Activated CD4-positive, alpha-beta T cell treated with anti-CD3 and anti-CD28 coated beads, Interleukin-2, amount 10 ng/mL, durations not matched to agents 24 days and 14 days (primary cell): ENCODE results near the gene ZNF326. TPM values are rescaled to one million over a fixed set of nuclear protein-coding genes. Genes with fewer than 3 reads are reported as not detected.
A peak's percentile ranks its signal among the peaks of the same experiment; 100 is the strongest.

ENCODE experiments used
- DNase-seq: peaks from one replicate; pipeline ENCODE4 v3.0.0; 2022
- H3K27ac Mint-ChIP-seq: one replicate; pipeline ENCODE4 v1.8.0; 2022; ENCODE audit warnings: mild to moderate bottlenecking, mixed read lengths
- H3K27me3 Mint-ChIP-seq: one replicate; pipeline ENCODE4 v1.8.0; 2022; ENCODE audit warnings: mixed read lengths
- H3K36me3 Mint-ChIP-seq: one replicate; pipeline ENCODE4 v1.8.0; 2022; ENCODE audit warnings: low read depth, mild to moderate bottlenecking, mixed read lengths
- H3K4me1 Mint-ChIP-seq: one replicate; pipeline ENCODE4 v1.8.0; 2021; ENCODE audit warnings: mixed read lengths
- H3K4me3 Mint-ChIP-seq: one replicate; pipeline ENCODE4 v1.8.0; 2022; ENCODE audit warnings: mild to moderate bottlenecking, moderate library complexity, mixed read lengths
- H3K9me3 Mint-ChIP-seq: one replicate; pipeline ENCODE4 v1.8.0; 2021; ENCODE audit warnings: mixed read lengths
- intact Hi-C: fragments of 100-400 bp; cut with micrococcal nuclease; formaldehyde crosslinking; loops from one replicate; pipeline ENCODE4 v1.15.1; 2023
- total RNA-seq: library from RNA; stranded (reverse); gene quantifications from 2 replicates; pipeline ENCODE4 v1.2.3, GENCODE V29; 2022

Gene ZNF326, protein sequence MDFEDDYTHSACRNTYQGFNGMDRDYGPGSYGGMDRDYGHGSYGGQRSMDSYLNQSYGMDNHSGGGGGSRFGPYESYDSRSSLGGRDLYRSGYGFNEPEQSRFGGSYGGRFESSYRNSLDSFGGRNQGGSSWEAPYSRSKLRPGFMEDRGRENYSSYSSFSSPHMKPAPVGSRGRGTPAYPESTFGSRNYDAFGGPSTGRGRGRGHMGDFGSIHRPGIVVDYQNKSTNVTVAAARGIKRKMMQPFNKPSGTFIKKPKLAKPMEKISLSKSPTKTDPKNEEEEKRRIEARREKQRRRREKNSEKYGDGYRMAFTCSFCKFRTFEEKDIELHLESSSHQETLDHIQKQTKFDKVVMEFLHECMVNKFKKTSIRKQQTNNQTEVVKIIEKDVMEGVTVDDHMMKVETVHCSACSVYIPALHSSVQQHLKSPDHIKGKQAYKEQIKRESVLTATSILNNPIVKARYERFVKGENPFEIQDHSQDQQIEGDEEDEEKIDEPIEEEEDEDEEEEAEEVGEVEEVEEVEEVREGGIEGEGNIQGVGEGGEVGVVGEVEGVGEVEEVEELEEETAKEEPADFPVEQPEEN
- 36.8 and 38.1 TPM in 2 replicates for total RNA-seq

GRCh38 chr1:89994805-89995597 is at the start of gene ZNF326:
Gene ZNF326 (plus strand): TSS chr1:89995110. CDS start chr1:89995258, 148 bp downstream.
- H3K27ac Mint-ChIP-seq, result peak within 1 kb of the TSS; percentile 98
- H3K9me3 Mint-ChIP-seq, result no peaks in the 10 kb centered on the region
- peak within 1 kb of the TSS; percentile 94 for H3K4me3 Mint-ChIP-seq
- peak; percentile 99 for DNase-seq
- peaks cover 6% of the 10 kb centered on the region for H3K27me3 Mint-ChIP-seq
- H3K4me1 Mint-ChIP-seq, result peaks cover 35% of the 10 kb centered on the region
- intact Hi-C loops, result loop anchor here (1.0 to 10.0 kb wide), 6 partner anchors 152 to 1100 kb away; partner anchors contain the start of genes GTF2B, LRRC8C and LRRC8D
- peaks cover 24% of the 10 kb centered on the region for H3K36me3 Mint-ChIP-seq

DNA sequence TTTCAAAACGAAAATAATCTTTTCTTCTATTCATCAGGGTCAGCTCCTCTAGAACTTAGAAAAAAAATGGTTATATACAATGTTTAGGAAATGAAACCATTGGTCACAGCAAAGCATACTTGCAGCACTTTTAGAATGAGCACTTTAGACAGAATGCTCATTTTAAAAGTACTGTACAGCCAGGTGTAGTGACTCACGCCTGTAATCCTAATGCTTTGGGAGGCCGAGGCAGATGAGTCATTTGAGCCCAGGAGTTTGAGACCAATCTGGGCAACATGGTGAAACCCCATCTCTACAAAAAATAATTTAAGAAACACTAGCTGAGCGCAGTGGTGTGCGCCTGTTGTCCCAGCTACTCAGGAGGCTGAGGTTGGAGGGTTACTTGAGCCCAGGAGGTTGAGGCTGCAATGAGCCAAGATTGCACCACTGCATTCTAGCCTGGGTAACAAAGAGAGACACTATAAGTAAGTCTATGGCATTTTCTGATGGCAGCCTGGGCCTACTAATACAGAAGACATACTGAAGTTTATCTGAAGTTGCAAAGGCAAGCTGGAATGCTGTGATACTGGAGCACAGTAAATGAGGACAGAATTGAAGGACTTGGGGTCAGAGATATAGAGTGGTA is 48.9 kb upstream of the ZNF326 start:
- Mint-ChIP-seq H3K4me3 (no peak overlapping the region), H3K27ac (no peak overlapping the region), H3K9me3 (no peaks in the 10 kb centered on the region), H3K36me3 (no peaks in the 10 kb centered on the region), H3K27me3 (no peaks in the 10 kb centered on the region), H3K4me1 (peaks cover 5% of the 10 kb centered on the region)
- intact Hi-C loops, result no loop called here
- DNase-seq, result no peak

DNA sequence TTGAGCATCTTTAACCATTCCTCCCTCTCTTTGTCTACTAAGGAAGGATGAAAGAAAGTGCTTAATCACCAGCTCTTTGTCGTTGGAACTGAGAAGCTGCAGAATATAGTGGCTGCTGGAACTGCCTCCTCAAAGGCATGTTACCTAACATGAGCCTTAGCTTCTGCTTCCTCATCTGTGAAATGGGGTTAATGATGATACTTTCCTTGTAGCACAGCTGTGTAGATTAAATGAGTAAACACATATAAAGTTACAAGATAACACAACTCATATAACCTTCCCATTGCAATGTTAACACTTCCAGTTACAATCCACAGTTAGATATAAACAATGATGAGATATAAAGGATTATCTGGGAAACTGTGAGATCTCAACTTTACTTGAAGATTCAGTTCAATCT is 48.4 kb upstream of the ZNF326 start:
- intact Hi-C loops, result no loop called here
- no peaks in the 10 kb centered on the region for H3K36me3 Mint-ChIP-seq
- H3K4me3 Mint-ChIP-seq, result no peak overlapping the region
- H3K4me1 Mint-ChIP-seq, result peaks cover 5% of the 10 kb centered on the region
- no peaks in the 10 kb centered on the region for H3K9me3 Mint-ChIP-seq
- DNase-seq, result no peak
- H3K27ac Mint-ChIP-seq, result no peak overlapping the region
- H3K27me3 Mint-ChIP-seq, result no peaks in the 10 kb centered on the region

DNA sequence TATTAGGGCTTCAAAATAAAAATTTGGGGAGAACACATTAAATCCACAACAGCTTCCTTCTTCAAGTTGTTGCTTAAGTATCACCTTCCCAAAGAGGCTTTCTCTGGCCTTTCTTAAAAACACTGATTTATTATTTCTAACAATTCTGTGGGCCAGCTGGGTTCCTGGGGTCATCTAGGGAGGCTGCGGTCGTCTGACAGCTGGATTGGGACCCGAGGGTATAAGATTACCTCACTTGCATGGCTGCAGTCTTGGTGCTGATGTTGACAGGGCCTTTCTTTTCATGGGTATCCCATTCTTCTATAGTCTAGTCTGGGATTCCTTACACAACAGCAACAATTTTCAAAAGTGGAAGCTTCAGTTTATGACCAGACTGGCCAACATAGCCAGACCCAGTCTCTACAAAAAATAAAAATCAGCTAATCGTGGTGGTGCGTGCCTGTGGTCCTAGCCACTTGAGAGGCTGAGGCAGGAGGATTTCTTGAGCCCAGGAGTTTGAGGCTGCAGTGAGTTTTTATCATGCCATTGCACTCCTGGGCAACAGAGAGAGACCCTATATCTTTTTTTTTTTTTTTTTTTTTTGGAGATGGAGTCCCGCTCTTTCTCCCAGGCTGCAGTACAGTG is 46.1 kb upstream of the ZNF326 start:
- H3K4me3 Mint-ChIP-seq, result no peak overlapping the region
- no peaks in the 10 kb centered on the region for H3K9me3 Mint-ChIP-seq
- intact Hi-C loops, result no loop called here
- no peaks in the 10 kb centered on the region for H3K36me3 Mint-ChIP-seq
- no peak for DNase-seq
- H3K27me3 Mint-ChIP-seq, result no peaks in the 10 kb centered on the region
- no peak overlapping the region for H3K27ac Mint-ChIP-seq
- H3K4me1 Mint-ChIP-seq, result peaks cover 12% of the 10 kb centered on the region

GRCh38 chr1:89949991-89950624 is 44.8 kb upstream of the ZNF326 start:
- Mint-ChIP-seq H3K36me3 (no peaks in the 10 kb centered on the region), H3K9me3 (no peaks in the 10 kb centered on the region), H3K27me3 (no peaks in the 10 kb centered on the region), H3K4me3 (no peak overlapping the region), H3K4me1 (peaks cover 20% of the 10 kb centered on the region), H3K27ac (no peak overlapping the region)
- no peak for DNase-seq
- intact Hi-C loops, result no loop called here

- Mint-ChIP-seq H3K36me3 (no peaks in the 10 kb centered on the region), H3K27ac (no peak overlapping the region), H3K4me1 (peaks cover 22% of the 10 kb centered on the region), H3K27me3 (no peaks in the 10 kb centered on the region), H3K9me3 (no peaks in the 10 kb centered on the region), H3K4me3 (no peak overlapping the region)
- no peak for DNase-seq
- intact Hi-C loops, result no loop called here
Measured at GRCh38 chr1:89950703-89951102, 44.2 kb upstream of the ZNF326 start.

GRCh38 chr1:89951766-89952604 is 42.9 kb upstream of the ZNF326 start:
- H3K27me3 Mint-ChIP-seq, result no peaks in the 10 kb centered on the region
- H3K4me3 Mint-ChIP-seq, result no peak overlapping the region
- no peak overlapping the region for H3K27ac Mint-ChIP-seq
- peaks cover 22% of the 10 kb centered on the region for H3K4me1 Mint-ChIP-seq
- H3K9me3 Mint-ChIP-seq, result no peaks in the 10 kb centered on the region
- no peaks in the 10 kb centered on the region for H3K36me3 Mint-ChIP-seq
- intact Hi-C loops, result loop anchor here (2.0 kb wide), 1 partner anchor 109 kb away; no protein-coding TSS in a partner anchor
- no peak for DNase-seq

DNA sequence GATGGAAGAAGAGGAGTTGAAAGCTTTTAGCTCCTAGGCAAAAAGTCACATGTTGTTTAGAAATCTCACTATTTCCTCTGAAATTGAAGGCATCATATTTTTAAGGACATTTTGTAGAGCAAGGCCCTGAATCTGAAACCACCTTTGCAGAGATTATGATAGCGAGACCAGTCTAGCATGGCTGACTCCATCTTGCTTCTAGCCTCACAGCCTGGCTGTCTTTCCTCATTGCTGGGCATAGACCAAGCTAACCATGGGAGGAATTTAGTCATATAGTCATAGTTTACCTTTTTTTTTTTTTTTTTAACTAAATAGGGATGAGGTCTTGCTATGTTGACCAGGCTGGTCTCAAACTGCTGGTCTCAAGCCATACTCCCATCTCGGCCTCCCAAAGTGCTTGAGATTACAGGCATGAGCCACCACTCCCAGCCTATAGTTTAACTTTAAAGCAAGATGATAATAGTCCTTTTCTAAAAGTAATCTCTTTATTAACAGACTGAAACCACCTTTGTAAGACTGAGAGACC is 42.2 kb upstream of the ZNF326 start:
- H3K27me3 Mint-ChIP-seq, result no peaks in the 10 kb centered on the region
- intact Hi-C loops, result loop anchor here (2.0 kb wide), 1 partner anchor 110 kb away; no protein-coding TSS in a partner anchor

GRCh38 chr1:89953131-89953626 is 41.7 kb upstream of the ZNF326 start:
- Mint-ChIP-seq H3K4me1 (peaks cover 31% of the 10 kb centered on the region), H3K36me3 (peaks cover 2% of the 10 kb centered on the region), H3K4me3 (no peak overlapping the region), H3K27ac (no peak overlapping the region), H3K9me3 (no peaks in the 10 kb centered on the region), H3K27me3 (no peaks in the 10 kb centered on the region)
- DNase-seq, result peak; percentile 68
- intact Hi-C loops, result loop anchor here (2.0 kb wide), 1 partner anchor 110 kb away; no protein-coding TSS in a partner anchor

More for the DNA sequence above, 42.2 kb upstream of the ZNF326 start:
- Mint-ChIP-seq H3K27ac (no peak overlapping the region), H3K36me3 (no peaks in the 10 kb centered on the region), H3K4me1 (peaks cover 27% of the 10 kb centered on the region), H3K4me3 (no peak overlapping the region), H3K9me3 (no peaks in the 10 kb centered on the region)
- DNase-seq, result no peak

GRCh38 chr1:89953929-89954328 is 41.0 kb upstream of the ZNF326 start:
- H3K9me3 Mint-ChIP-seq, result no peaks in the 10 kb centered on the region
- H3K27me3 Mint-ChIP-seq, result no peaks in the 10 kb centered on the region
- peak; percentile 62 for DNase-seq
- peak overlapping the region; percentile 32 for H3K27ac Mint-ChIP-seq
- H3K36me3 Mint-ChIP-seq, result peaks cover 2% of the 10 kb centered on the region
- H3K4me3 Mint-ChIP-seq, result no peak overlapping the region
- peaks cover 36% of the 10 kb centered on the region for H3K4me1 Mint-ChIP-seq
- intact Hi-C loops, result loop anchor here (2.0 kb wide), 1 partner anchor 111 kb away; no protein-coding TSS in a partner anchor

GRCh38 chr1:89954401-89954800 is 40.5 kb upstream of the ZNF326 start:
- H3K27me3 Mint-ChIP-seq, result no peaks in the 10 kb centered on the region
- DNase-seq, result no peak
- intact Hi-C loops, result no loop called here
- H3K9me3 Mint-ChIP-seq, result peaks cover 2% of the 10 kb centered on the region
- H3K36me3 Mint-ChIP-seq, result peaks cover 2% of the 10 kb centered on the region
- peaks cover 36% of the 10 kb centered on the region for H3K4me1 Mint-ChIP-seq
- H3K4me3 Mint-ChIP-seq, result no peak overlapping the region
- H3K27ac Mint-ChIP-seq, result no peak overlapping the region
